ENCODE measurements around the gene METTL16. TPM values are rescaled to one million over a fixed set of nuclear protein-coding genes. Genes with fewer than 3 reads are reported as not detected.
"Not testable (repeated sequence)": the region's sequence is repeated elsewhere in the genome, so short reads cannot be mapped to it uniquely, and the experiment has no call there.

METTL16 gene
- total and polyA plus RNA-seq, 7 donors = 11.2 to 33.0 (median 23.5) TPM

DNA sequence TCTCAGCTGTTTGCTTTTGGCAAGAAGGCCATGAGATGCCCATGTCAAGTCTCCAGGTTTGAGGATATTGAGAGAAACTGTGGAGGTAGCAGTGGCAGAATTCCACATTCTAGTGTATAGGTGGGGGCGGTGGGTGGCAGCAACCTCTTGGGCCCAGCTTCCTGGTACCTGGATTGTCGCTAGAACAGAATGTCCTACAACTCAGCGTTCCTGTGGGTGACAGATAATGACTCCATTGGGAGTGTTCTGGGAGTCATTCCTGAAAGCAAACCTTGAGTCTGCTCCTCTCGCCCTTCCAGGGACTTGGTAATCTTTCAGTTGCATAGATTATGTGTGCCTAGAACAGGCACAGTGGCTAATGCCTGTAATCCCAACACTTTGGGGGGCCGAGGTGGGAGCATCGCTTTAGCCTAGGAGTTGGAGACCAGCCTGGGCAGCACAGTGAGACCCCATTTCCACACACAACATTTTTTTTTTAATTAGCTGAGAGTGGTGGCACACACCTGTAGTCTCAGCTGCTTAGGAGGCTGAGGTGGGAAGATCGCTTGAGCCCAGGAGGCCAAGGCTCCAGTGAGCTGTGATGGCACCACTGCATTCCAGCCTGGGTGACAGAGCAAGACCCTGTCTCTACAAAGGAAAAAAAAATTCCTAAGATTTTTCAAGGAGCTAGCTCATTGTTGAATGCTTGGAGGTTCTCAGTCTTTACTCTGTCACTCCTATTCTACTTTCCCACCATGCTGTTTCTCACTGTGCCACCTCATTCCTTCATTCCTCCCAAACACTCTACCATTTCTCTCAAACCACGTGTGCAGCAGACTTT is 37.9 kb upstream of the METTL16 start:
- Histone ChIP-seq H3K9me3 (no peaks in the 10 kb centered on the region), H3K27me3 (ENCODE audit: insufficient read depth in 3 of 3, low read length in 2 of 3) (peaks cover 0 to 24% (median 3%) of the 10 kb centered on the region in 3 donors), H3K36me3 (ENCODE audit: insufficient read depth in 1 of 2, low read depth in 1 of 2) (no peaks in the 10 kb centered on the region), H3K4me3 (no peak overlapping the region), H3K4me1 (no peaks in the 10 kb centered on the region), H3K27ac (no peak overlapping the region)
- DNase-seq = no peak
- no peak for TF ChIP-seq CTCF (IDR thresholded peaks at IDR 0.05)
- WGBS, 3 donors = 82 to 86% (median 85%) methylated on average over 8 of the region's 8 CpGs
- ATAC-seq = no peak
- intact Hi-C loops (cut with DNase I) = no loop called here

- peaks cover 0 to 24% (median 2%) of the 10 kb centered on the region in 3 donors for H3K27me3 ChIP-seq (ENCODE audit: insufficient read depth in 3 of 3, low read length in 2 of 3)
- intact Hi-C loops (cut with DNase I); ATAC-seq; H3K27ac ChIP-seq; H3K4me3 ChIP-seq; H3K9me3 ChIP-seq; H3K4me1 ChIP-seq; DNase-seq; H3K36me3 ChIP-seq (ENCODE audit: insufficient read depth in 1 of 2, low read depth in 1 of 2): not testable (repeated sequence)
- WGBS, 3 donors = 71 to 78% (median 72%) methylated on average over 9 of the region's 9 CpGs
Measured at GRCh38 chr17:2548026-2548425, 36.3 kb upstream of the METTL16 start.

DNA sequence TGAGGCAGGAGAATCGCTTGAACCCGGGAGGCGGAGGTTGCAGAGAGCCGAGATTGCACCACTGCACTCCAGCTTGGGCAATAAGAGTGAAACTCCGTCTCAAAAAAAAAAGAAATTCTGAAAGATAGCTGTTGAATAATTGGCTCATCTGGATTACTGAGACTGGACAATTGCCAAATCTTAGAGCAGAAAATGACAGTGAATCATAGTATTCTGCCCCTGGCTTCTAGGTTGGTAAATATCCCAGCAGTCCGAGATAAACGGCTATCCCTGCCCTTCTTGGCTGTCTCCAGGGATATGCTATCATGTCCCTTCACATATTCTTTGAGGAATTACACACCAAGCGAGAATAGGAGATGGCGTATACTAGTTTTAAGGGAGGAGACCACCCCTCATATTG is 35.5 kb upstream of the METTL16 start:
- intact Hi-C loops (cut with DNase I) = no loop called here
- no peaks in the 10 kb centered on the region for H3K4me1 ChIP-seq
- H3K4me3 ChIP-seq = no peak overlapping the region
- no peak overlapping the region for H3K27ac ChIP-seq
- no peaks in the 10 kb centered on the region for H3K36me3 ChIP-seq (ENCODE audit: insufficient read depth in 1 of 2, low read depth in 1 of 2)
- 67 to 78% (median 70%) methylated on average over 9 of the region's 9 CpGs for WGBS, 3 donors
- no peaks in the 10 kb centered on the region for H3K9me3 ChIP-seq
- H3K27me3 ChIP-seq (ENCODE audit: insufficient read depth in 3 of 3, low read length in 2 of 3) = peaks cover 0 to 20% (median under 1%) of the 10 kb centered on the region in 3 donors
- no peak for TF ChIP-seq CTCF (IDR thresholded peaks at IDR 0.05)
- ATAC-seq (no peak), DNase-seq (no peak)

- intact Hi-C loops (cut with DNase I) = no loop called here
- 83 to 92% (median 84%) methylated on average over 7 of the region's 7 CpGs for WGBS, 3 donors
- Histone ChIP-seq H3K27me3 (ENCODE audit: insufficient read depth in 3 of 3, low read length in 2 of 3) (peaks cover 0 to 4% (median 0%) of the 10 kb centered on the region in 3 donors), H3K4me1 (no peaks in the 10 kb centered on the region), H3K4me3 (no peak overlapping the region), H3K27ac (no peak overlapping the region), H3K9me3 (no peaks in the 10 kb centered on the region), H3K36me3 (ENCODE audit: insufficient read depth in 1 of 2, low read depth in 1 of 2) (no peaks in the 10 kb centered on the region)
- no peak for TF ChIP-seq CTCF (IDR thresholded peaks at IDR 0.05)
- no peak for DNase-seq
- ATAC-seq = no peak
Measured at GRCh38 chr17:2545393-2545792, 33.7 kb upstream of the METTL16 start.

DNA sequence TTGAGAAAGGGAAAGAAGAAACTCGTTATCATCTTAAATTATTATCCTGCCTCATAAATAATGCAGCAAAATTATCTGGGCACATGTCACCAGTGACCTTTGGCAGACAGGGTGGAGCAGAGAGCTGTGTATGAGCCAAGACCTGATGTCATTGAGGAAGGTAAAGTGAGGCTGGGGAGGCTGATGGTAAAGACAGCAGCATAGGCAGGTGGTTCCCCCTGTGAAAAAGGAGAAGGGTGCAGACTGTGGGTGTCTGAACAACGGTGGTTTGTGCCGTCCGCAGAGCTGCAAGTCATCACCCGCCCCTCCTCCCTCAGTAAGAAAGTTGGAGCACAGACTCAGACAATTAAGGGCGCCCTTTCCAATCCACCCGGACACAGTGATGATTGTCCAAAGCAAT is 30.8 kb upstream of the METTL16 start:
- no peak for TF ChIP-seq CTCF (IDR thresholded peaks at IDR 0.05)
- 46 to 57% (median 51%) methylated on average over 7 of the region's 7 CpGs for WGBS, 3 donors
- Histone ChIP-seq H3K27me3 (ENCODE audit: insufficient read depth in 3 of 3, low read length in 2 of 3) (no peaks in the 10 kb centered on the region), H3K27ac (no peak overlapping the region), H3K4me1 (no peaks in the 10 kb centered on the region), H3K4me3 (no peak overlapping the region), H3K9me3 (no peaks in the 10 kb centered on the region), H3K36me3 (ENCODE audit: insufficient read depth in 1 of 2, low read depth in 1 of 2) (no peaks in the 10 kb centered on the region)
- intact Hi-C loops (cut with DNase I) = no loop called here
- ATAC-seq (no peak), DNase-seq (no peak)

All from psoas muscle (tissue), 8 donors.